Measurements from ENCODE around the gene RNF10.
A peak's percentile ranks its signal among the peaks of the same experiment; 100 is the strongest.
"Not testable (repeated sequence)": the region's sequence is repeated elsewhere in the genome, so short reads cannot be mapped to it uniquely, and the experiment has no call there.

Gene RNF10

GRCh38 chr12:120522568-120522967 is 11.6 kb upstream of the RNF10 start:
- H3K4me1 Mint-ChIP-seq, result peaks cover 5% of the 10 kb centered on the region
- no peaks in the 10 kb centered on the region for H3K27me3 Mint-ChIP-seq (ENCODE audit: low read depth, poor library complexity)
- TF ChIP-seq, protein P1, sequence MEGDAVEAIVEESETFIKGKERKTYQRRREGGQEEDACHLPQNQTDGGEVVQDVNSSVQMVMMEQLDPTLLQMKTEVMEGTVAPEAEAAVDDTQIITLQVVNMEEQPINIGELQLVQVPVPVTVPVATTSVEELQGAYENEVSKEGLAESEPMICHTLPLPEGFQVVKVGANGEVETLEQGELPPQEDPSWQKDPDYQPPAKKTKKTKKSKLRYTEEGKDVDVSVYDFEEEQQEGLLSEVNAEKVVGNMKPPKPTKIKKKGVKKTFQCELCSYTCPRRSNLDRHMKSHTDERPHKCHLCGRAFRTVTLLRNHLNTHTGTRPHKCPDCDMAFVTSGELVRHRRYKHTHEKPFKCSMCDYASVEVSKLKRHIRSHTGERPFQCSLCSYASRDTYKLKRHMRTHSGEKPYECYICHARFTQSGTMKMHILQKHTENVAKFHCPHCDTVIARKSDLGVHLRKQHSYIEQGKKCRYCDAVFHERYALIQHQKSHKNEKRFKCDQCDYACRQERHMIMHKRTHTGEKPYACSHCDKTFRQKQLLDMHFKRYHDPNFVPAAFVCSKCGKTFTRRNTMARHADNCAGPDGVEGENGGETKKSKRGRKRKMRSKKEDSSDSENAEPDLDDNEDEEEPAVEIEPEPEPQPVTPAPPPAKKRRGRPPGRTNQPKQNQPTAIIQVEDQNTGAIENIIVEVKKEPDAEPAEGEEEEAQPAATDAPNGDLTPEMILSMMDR (IDR thresholded peaks at IDR 0.05), result no peak
- H3K36me3 Mint-ChIP-seq (ENCODE audit: low read depth), result peaks cover 21% of the 10 kb centered on the region
- H3K4me3 Mint-ChIP-seq, result no peak overlapping the region
- H3K27ac Mint-ChIP-seq, result no peak overlapping the region
- H3K9me3 Mint-ChIP-seq, result no peaks in the 10 kb centered on the region
- DNase-seq, result no peak

DNA sequence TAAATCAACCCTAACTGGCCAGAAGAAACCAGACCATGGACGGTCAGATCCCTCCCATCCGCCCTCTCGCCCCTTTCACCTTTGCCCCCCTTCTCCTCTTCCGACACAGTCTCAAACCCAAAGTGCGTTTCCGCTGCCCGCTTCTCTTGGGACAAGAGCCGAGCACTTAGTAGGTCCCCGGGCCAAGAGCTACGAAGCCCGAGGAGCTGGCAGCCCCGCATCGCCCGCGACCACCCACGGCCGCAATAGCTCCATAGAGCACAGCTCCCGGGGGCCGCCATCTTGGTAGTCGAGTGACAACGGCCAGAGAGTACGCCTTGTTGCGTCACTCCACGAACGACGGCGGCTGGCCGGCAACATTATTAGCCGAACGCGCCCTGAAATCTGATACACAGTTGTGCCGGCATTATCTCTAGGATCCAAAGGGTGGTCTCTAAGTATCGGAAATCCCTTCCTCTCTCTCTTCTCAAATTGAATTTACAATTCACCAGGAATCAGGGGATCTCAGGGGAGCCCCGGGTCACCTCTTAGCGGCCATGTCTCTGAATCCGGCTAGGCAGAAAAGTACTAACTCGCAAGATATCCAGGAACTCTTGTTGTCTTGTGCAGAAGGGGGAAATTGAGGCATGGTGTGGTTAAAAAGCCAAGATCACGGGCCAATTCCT is 5.2 kb upstream of the RNF10 start, which contains the start of gene COQ5:
TSS of gene COQ5 (minus strand) at position 298 of the 665 bp plus-strand sequence. CDS start at position 281, 17 bp downstream.
- Mint-ChIP-seq H3K4me1 (peaks cover 21% of the 10 kb centered on the region), H3K9me3 (no peaks in the 10 kb centered on the region), H3K27me3 (ENCODE audit: low read depth, poor library complexity) (peaks cover 3% of the 10 kb centered on the region), H3K4me3 (peak within 1 kb of the TSS; percentile 97), H3K27ac (peak within 1 kb of the TSS; percentile 100), H3K36me3 (ENCODE audit: low read depth) (peaks cover 9% of the 10 kb centered on the region)
- TF ChIP-seq, protein P1 (IDR thresholded peaks at IDR 0.05), result no peak
- peak; percentile 90 for DNase-seq

- Mint-ChIP-seq H3K36me3 (ENCODE audit: low read depth) (peaks cover 6% of the 10 kb centered on the region), H3K4me1 (peaks cover 21% of the 10 kb centered on the region), H3K9me3 (no peaks in the 10 kb centered on the region), H3K27me3 (ENCODE audit: low read depth, poor library complexity) (peaks cover 3% of the 10 kb centered on the region), H3K4me3 (peak overlapping the region; percentile 97), H3K27ac (peak overlapping the region; percentile 100)
- no peak for DNase-seq
- TF ChIP-seq, protein P1 (IDR thresholded peaks at IDR 0.05), result no peak
Measured at GRCh38 chr12:120529641-120530417, 4.3 kb upstream of the RNF10 start.

DNA sequence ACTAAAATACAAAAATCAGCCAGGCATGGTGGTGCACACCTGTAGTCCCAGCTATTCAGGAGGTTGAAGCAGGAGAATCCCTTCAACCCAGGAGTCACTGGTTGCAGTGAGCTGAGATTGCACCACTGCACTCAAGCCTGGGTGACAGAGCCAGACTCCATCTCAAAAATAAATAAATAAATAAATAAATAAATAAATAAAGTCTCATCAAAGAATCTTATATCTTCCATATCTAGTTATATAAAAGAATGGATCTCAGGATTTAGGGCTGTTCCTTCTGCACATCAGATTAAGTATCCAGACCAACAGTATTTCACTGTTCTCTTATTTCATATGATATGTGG is 3.8 kb upstream of the RNF10 start:
- DNase-seq; H3K9me3 Mint-ChIP-seq; H3K27me3 Mint-ChIP-seq (ENCODE audit: low read depth, poor library complexity); H3K27ac Mint-ChIP-seq; H3K4me3 Mint-ChIP-seq; H3K36me3 Mint-ChIP-seq (ENCODE audit: low read depth): not testable (repeated sequence)
- peaks cover 25% of the 10 kb centered on the region for H3K4me1 Mint-ChIP-seq

- Mint-ChIP-seq H3K36me3 (ENCODE audit: low read depth) (peaks cover 20% of the 10 kb centered on the region), H3K27me3 (ENCODE audit: low read depth, poor library complexity) (peaks cover 3% of the 10 kb centered on the region), H3K9me3 (no peaks in the 10 kb centered on the region), H3K4me1 (peaks cover 41% of the 10 kb centered on the region), H3K27ac (no peak overlapping the region), H3K4me3 (no peak overlapping the region)
- TF ChIP-seq, protein P1 (IDR thresholded peaks at IDR 0.05), result no peak
- DNase-seq, result no peak
Measured at GRCh38 chr12:120532701-120533238, 1.4 kb upstream of the RNF10 start.

Measured in nephron progenitor cell (in vitro differentiated cells).